Right lung (tissue), 10 donors: ENCODE results near the gene INPP5B. TPM values are rescaled to one million over a fixed set of nuclear protein-coding genes. Genes with fewer than 3 reads are reported as not detected.
"Not testable (repeated sequence)": the region's sequence is repeated elsewhere in the genome, so short reads cannot be mapped to it uniquely, and the experiment has no call there.

Source experiments
- DNase-seq, 2 donors: peaks; one replicate each; pipeline ENCODE4 v3.0.0-alpha.2; 2013
- long read RNA-seq, 8 donors: transcript quantifications; one replicate each; lab custom pipeline, GENCODE V29; 2026
- polyA plus RNA-seq, 5 donors: library from polyadenylated mRNA; unstranded; fragments of 120-200 nt; gene quantifications; one replicate each; pipeline versions ENCODE4 v1.2.1 to v1.2.3, GENCODE V29; 2013; ENCODE audit warnings: inconsistent platforms in 1 of 5, low replicate concordance in 1 of 5; ENCODE audit not compliant: insufficient read length in 5 of 5, insufficient read depth in 1 of 5

Gene INPP5B
- 10 to 100 TPM; 25.7 to 36.0 (median 27.9) TPM for polyA plus RNA-seq
- long read RNA-seq, donor 1, partial matches to known transcripts = 0 of 3 reads
- long read RNA-seq, donor 1, other reads (novel, unspliced or antisense) = 0 of 3 reads
- long read RNA-seq, donor 2 = 0 reads
- long read RNA-seq, donor 3, partial matches to known transcripts = 0 of 1 reads
- long read RNA-seq, donor 3, other reads (novel, unspliced or antisense) = 0 of 1 reads
- long read RNA-seq, donor 4, partial matches to known transcripts = 10 of 10 reads
- long read RNA-seq, donor 4, other reads (novel, unspliced or antisense) = 0 of 10 reads
- long read RNA-seq, donor 5, partial matches to known transcripts = 0 of 2 reads
- long read RNA-seq, donor 5, other reads (novel, unspliced or antisense) = 0 of 2 reads
- long read RNA-seq, donor 6, partial matches to known transcripts = 0 of 1 reads
- long read RNA-seq, donor 6, other reads (novel, unspliced or antisense) = 0 of 1 reads
- long read RNA-seq, donor 7, partial matches to known transcripts = 0 of 3 reads
- long read RNA-seq, donor 7, other reads (novel, unspliced or antisense) = 0 of 3 reads
- long read RNA-seq, donor 8 = 0 reads

GRCh38 chr1:37946703-37947360, at the start of gene INPP5B:
Gene INPP5B, minus strand, starts transcription at chr1:37947053. Its CDS starts 745 bp downstream, at chr1:37946308.
- peak; percentile 77 to 82 for DNase-seq

- peak; percentile 81 to 88 for DNase-seq
Measured at GRCh38 chr1:37995751-37996345, 49.0 kb upstream of the INPP5B start.

DNA sequence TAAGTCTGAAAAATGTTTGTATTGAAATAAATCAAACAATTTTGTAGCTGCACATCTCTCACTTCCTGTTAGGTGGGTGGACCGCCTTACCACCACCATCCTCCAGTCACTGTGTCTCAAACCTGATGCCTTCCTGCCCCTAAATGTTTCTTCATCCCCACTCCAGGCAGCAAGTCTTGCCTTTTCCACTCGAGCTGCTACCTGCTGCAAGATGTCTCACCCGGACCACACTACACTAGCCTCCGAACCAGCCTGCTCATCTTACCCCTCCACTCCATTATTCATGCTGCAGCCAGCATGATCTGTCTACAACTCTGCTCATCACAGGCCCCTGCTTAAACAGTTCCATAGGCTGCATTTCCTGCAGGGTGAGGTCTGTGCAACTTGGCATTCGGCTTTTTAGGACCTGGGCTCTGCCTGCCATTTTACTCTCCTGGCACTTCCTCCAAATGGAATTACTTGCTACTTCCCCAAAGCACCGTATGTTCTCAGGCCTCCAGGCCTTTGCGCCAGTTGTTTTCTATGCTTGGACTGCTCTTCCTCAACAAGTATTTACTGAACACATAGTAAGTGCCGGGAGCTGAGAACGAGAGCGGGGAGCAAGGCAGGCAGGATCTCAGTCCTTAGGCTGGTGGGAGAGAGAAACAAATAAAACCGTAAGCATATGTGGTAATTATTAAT, 48.2 kb upstream of the INPP5B start:
- DNase-seq = no peak

GRCh38 chr1:37989361-37989930, 42.6 kb upstream of the INPP5B start:
- DNase-seq = no peak

DNA sequence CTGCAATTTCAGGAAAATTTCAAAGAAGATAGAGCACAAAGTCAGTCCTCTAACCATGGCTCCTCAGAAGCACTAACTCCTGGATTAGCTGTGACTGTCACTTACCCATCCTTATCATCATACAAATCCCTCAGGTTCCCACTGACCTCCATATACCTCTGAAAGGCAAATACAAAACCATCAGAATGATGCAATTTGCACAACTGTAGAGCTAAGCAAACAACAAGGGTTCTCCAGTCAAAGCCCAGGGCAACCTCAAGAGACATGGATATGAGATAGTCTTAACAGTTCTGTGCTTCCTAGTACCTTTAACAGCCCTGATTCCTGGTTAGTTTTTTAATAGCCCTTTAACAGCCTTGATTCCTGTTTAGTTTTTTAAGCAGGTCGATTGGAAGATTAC, 40.8 kb upstream of the INPP5B start:
- DNase-seq = no peak

GRCh38 chr1:37983546-37983945, 36.7 kb upstream of the INPP5B start:
- DNase-seq = no peak

GRCh38 chr1:37978541-37978940, 31.7 kb upstream of the INPP5B start:
- DNase-seq = no peak

GRCh38 chr1:37975083-37975482, 28.2 kb upstream of the INPP5B start:
- not testable (repeated sequence) for DNase-seq

DNA sequence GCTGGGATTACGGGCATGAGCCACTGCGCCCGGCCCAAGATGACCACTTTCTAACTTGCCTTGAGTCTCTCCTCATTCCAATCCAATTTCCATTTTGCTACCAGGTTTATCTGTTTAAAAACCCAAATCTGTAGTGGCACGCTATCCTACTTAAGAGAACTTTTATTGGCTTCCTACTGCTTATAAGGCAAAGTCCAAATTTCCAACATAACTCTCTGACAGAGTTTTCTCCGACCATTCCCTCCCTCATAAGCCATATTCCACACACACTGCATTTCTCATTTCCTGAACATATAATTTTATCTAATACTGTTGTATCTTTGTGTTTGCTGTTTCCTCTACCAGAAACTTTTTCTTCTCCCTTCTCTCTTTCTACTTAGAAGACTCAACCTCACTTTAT, 27.7 kb upstream of the INPP5B start:
- DNase-seq = no peak

- not testable (repeated sequence) for DNase-seq
Measured at GRCh38 chr1:37973684-37974083, 26.8 kb upstream of the INPP5B start.

DNA sequence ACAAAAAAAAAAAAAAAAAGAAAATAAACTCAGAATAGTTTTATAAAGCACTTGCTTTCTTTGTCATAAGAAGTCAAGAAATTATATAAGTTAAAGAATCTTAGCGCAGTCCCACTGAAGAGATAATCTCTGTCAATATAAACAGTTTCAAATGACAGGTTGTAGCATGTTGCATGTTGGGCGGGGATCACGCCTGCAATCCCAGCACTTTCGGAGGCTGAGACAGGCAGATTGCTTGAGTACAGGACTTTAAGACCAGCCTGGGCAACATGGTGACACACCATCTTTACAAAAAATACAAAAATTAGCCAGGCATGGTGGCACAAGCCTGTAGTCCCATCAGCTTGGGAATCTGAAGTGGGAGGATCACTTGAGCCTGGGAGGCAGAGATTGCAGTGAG, 18.4 kb upstream of the INPP5B start:
- DNase-seq = no peak

- DNase-seq = not testable (repeated sequence)
Measured at GRCh38 chr1:37964106-37964505, 17.3 kb upstream of the INPP5B start.

GRCh38 chr1:37958690-37959089, 11.8 kb upstream of the INPP5B start:
- no peak for DNase-seq

DNA sequence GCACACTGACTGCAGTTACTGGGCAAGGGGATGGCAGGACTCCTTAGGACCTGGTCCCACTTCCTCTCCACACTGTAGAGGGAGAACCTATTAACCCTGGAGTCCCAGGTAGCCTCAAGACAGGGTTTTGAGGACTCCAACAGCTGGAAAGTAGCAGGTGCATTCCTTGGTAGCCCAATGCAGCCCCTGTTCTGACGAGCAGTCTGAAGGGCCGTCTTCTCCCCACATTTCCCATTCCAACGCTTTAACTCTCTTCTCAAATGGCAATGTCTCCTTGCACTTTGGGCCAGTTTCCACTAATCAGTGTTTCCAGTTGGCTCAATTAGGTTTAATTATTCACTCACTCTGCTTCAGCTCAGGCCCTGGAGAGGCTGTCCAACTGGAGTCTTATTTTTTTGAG, 8.8 kb upstream of the INPP5B start:
- no peak for DNase-seq

DNA sequence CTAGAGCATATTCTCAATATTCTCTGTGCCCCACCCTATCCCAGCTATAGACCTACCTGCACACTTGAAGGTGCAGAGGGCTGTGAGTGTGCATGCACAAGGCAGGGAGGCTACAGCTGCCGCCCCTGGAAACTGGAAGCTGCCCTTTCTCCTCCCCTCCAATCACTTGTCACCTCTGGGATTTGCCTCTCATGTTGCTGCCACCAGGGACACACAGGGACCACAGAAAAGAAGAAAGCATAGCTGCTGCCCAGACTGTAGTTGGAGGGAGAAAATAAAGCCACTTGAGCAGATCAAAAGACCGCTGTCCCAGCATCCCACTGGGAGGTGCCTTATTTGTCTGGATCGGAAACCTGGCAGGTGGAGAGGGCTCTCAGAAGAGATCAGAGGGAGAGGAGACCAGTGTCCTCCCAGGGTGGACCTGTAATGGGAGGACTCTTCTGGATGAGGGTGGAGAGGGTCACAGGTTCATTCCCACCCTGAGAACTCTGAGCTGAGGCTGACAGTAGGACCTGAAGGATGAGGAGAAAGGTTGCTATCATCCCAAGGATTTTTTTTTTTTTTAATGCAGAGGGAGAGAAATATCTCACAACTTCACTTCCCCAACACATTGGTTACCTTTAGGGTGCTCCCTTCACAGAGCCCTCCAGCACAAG, 7.6 kb upstream of the INPP5B start:
- DNase-seq = no peak

DNA sequence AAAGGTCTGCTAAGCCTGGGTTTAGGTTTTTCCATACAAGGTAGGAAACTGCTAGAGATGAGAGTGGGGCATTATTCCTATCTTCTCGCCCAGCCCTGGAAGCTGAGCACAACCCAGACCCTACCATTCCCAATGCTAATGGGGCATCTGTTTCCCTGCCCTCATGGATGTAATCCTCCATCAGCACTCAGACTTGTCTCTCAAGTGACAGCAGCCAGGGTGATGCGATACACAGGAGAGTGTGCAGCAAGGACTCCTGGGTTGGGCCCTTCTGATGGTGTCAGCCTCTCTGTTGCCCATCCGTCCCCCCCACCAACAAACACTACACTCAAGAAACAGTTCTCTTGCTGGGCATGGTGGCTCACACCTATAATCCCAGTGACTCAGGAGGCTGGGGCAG, 5.9 kb upstream of the INPP5B start:
- no peak for DNase-seq

DNA sequence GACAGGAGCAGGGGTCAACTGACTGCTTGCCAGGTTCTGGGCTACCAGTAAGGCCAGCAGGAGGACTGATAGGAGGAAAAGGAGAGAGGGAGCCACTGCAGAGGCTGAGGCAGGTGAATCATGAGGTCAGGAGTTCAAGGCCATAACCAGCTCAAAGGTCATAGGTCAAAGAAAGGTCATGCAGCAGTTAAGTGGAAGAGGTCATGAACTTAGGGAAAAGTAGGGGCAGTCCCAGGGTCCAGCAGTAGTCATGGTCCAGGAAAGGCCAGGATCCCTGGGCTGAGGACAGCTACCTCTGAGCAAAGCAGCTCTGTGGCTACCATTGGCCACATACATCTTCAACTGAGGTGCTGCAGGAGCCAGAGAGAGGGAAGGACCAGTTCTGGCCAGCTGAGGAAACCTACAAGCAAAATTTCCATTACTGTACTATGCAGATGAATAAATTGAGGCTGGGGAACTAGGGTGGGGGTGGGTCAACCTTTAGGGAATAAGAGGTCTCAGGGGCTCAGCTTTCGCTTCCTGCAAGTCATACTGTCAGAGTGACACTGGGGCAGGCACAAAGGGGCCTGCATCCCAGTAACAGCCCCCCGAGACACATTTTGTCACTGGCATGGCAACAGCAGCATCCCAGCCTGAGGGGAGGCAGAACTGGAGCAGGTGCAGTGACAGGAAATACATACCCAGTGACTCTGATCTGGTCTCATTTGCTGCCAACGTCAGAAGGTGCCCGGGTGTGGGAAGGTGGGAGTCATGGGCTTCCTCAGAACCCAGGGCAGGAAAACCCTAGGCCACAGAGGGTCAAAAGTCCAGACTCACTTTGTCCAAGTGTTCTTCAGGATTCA, 5.2 kb upstream of the INPP5B start:
- DNase-seq = no peak

GRCh38 chr1:37951041-37951782, 4.4 kb upstream of the INPP5B start:
- no peak for DNase-seq

DNA sequence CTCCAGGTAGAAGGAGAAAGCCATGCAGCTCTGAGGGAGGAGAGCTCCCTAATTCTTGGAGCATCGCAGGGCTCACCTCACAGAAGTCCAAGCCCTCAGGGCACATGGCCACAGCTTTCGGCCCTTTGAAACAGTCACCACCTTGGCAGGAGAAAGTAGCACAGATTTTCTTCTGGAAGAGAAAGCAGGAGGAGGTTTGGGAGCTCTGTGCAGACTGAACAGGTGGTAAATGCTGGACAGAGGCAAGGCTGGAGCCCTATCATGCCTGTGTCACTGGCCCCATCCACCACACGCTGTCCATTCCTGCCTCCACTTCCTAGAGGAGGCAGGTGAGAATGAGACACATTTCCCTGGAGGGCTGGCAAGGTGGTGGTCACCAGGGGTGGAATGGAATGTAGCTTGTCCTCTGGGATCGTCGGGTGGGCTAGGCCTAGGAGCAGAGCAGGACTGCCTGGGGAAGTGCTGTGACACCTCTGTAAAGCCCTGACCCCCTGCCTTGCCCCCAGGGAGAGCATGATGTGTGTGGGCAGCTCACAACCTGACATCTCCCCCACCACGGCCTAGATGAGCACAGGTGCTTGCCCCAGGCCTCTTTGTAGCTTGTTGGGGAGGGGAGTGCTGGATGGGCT, 2.8 kb upstream of the INPP5B start:
- no peak for DNase-seq
